Activated CD4-positive, alpha-beta T cell treated with anti-CD3 and anti-CD28 coated beads, Interleukin-2, Interleukin-6, amounts not matched to agents 100 ng/mL and 50 ng/mL, durations not matched to agents 16 hours and 8 hours (primary cell): ENCODE measurements around the gene ZNF804B.

Experiments
- DNase-seq: peaks from one replicate; pipeline ENCODE4 v3.0.0-alpha.2; 2020

The ZNF804B gene

GRCh38 chr7:88759230-88760135, at the start of gene ZNF804B:
Gene ZNF804B (plus strand): TSS chr7:88759700. CDS start chr7:88759977, 277 bp downstream.
- DNase-seq, result no peak

GRCh38 chr7:88735920-88736319, 23.6 kb upstream of the ZNF804B start:
- DNase-seq, result no peak

- no peak for DNase-seq
Measured at GRCh38 chr7:88737632-88738031, 21.9 kb upstream of the ZNF804B start.

- DNase-seq, result no peak
Measured at GRCh38 chr7:88746126-88746525, 13.4 kb upstream of the ZNF804B start.

- no peak for DNase-seq
Measured at GRCh38 chr7:88756802-88757201, 2.7 kb upstream of the ZNF804B start.

GRCh38 chr7:88757371-88757770, 2.1 kb upstream of the ZNF804B start:
- DNase-seq, result no peak

- DNase-seq, result no peak
Measured at GRCh38 chr7:88758381-88759229, 895 bp upstream of the ZNF804B start.

- DNase-seq, result no peak
Measured at GRCh38 chr7:88760136-88760515, 626 bp downstream of the ZNF804B start.

GRCh38 chr7:88761779-88762178, 2.3 kb downstream of the ZNF804B start:
- DNase-seq, result no peak

- no peak for DNase-seq
Measured at GRCh38 chr7:88771417-88771816, 11.9 kb downstream of the ZNF804B start.

- DNase-seq, result no peak
Measured at GRCh38 chr7:88772776-88773175, 13.3 kb downstream of the ZNF804B start.

GRCh38 chr7:88775838-88776237, 16.3 kb downstream of the ZNF804B start:
- DNase-seq, result no peak

GRCh38 chr7:88787777-88788176, 28.3 kb downstream of the ZNF804B start:
- DNase-seq, result no peak

GRCh38 chr7:88789480-88790064, 30.1 kb downstream of the ZNF804B start:
- DNase-seq, result peak; percentile 9

GRCh38 chr7:88791891-88792290, 32.4 kb downstream of the ZNF804B start:
- no peak for DNase-seq

- no peak for DNase-seq
Measured at GRCh38 chr7:88792361-88792760, 32.9 kb downstream of the ZNF804B start.

- DNase-seq, result no peak
Measured at GRCh38 chr7:88795553-88795952, 36.1 kb downstream of the ZNF804B start, which contains the start of gene TEX47. Gene TEX47 (minus strand): TSS chr7:88795737. CDS start chr7:88794942, 795 bp downstream.

GRCh38 chr7:88801046-88801445, 41.5 kb downstream of the ZNF804B start:
- DNase-seq, result no peak

- no peak for DNase-seq
Measured at GRCh38 chr7:88806280-88807037, 47.0 kb downstream of the ZNF804B start.

GRCh38 chr7:88818552-88818951, 59.1 kb downstream of the ZNF804B start:
- no peak for DNase-seq

GRCh38 chr7:88826222-88826621, 66.7 kb downstream of the ZNF804B start:
- DNase-seq, result no peak

- DNase-seq, result peak; percentile 23
Measured at GRCh38 chr7:88835147-88835728, 75.7 kb downstream of the ZNF804B start.
